ENCODE data around the gene PRAME.

PRAME gene

GRCh38 chr22:22579869-22580604 lies 21.0 kb upstream of the PRAME start:
- no peak for DNase-seq (ENCODE audit: low spot score)

GRCh38 chr22:22578702-22579424 lies 19.8 kb upstream of the PRAME start:
- no peak for DNase-seq (ENCODE audit: low spot score)

GRCh38 chr22:22576989-22577427 lies 17.9 kb upstream of the PRAME start:
- DNase-seq (ENCODE audit: low spot score) = no peak

- peak; percentile 41 for DNase-seq (ENCODE audit: low spot score)
Measured at GRCh38 chr22:22576244-22576988, 17.4 kb upstream of the PRAME start.

- DNase-seq (ENCODE audit: low spot score) = no peak
Measured at GRCh38 chr22:22574361-22574760, 15.3 kb upstream of the PRAME start.

- no peak for DNase-seq (ENCODE audit: low spot score)
Measured at GRCh38 chr22:22573047-22573889, 14.2 kb upstream of the PRAME start.

- DNase-seq (ENCODE audit: low spot score) = no peak
Measured at GRCh38 chr22:22571862-22572261, 12.8 kb upstream of the PRAME start.

- DNase-seq (ENCODE audit: low spot score) = no peak
Measured at GRCh38 chr22:22571429-22571828, 12.4 kb upstream of the PRAME start.

- DNase-seq (ENCODE audit: low spot score) = no peak
Measured at GRCh38 chr22:22569218-22569617, 10.2 kb upstream of the PRAME start.

GRCh38 chr22:22565981-22566380 lies 6.9 kb upstream of the PRAME start:
- no peak for DNase-seq (ENCODE audit: low spot score)

- DNase-seq (ENCODE audit: low spot score) = no peak
Measured at GRCh38 chr22:22558071-22558971, 744 bp downstream of the PRAME start.

- DNase-seq (ENCODE audit: low spot score) = no peak
Measured at GRCh38 chr22:22556995-22557925, 1.8 kb downstream of the PRAME start.

- no peak for DNase-seq (ENCODE audit: low spot score)
Measured at GRCh38 chr22:22556578-22556977, 2.5 kb downstream of the PRAME start.

- no peak for DNase-seq (ENCODE audit: low spot score)
Measured at GRCh38 chr22:22555596-22555995, 3.5 kb downstream of the PRAME start.

GRCh38 chr22:22554587-22555284 lies 4.3 kb downstream of the PRAME start:
- DNase-seq (ENCODE audit: low spot score) = no peak

- DNase-seq (ENCODE audit: low spot score) = no peak
Measured at GRCh38 chr22:22553735-22554586, 5.1 kb downstream of the PRAME start.

GRCh38 chr22:22553141-22553540 lies 5.9 kb downstream of the PRAME start:
- no peak for DNase-seq (ENCODE audit: low spot score)

GRCh38 chr22:22552630-22553029 lies 6.4 kb downstream of the PRAME start:
- no peak for DNase-seq (ENCODE audit: low spot score)
